Activated CD8-positive, alpha-beta memory T cell treated with anti-CD3 and anti-CD28 coated beads, Interleukin-2, amount 50 U/mL, for 48 hours (primary cell): ENCODE measurements around the gene UBE2U.
"Not testable (repeated sequence)": the region's sequence is repeated elsewhere in the genome, so short reads cannot be mapped to it uniquely, and the experiment has no call there.

Source experiments
- DNase-seq: peaks from one replicate; pipeline ENCODE4 v3.0.0-alpha.2; 2020

Gene UBE2U

DNA sequence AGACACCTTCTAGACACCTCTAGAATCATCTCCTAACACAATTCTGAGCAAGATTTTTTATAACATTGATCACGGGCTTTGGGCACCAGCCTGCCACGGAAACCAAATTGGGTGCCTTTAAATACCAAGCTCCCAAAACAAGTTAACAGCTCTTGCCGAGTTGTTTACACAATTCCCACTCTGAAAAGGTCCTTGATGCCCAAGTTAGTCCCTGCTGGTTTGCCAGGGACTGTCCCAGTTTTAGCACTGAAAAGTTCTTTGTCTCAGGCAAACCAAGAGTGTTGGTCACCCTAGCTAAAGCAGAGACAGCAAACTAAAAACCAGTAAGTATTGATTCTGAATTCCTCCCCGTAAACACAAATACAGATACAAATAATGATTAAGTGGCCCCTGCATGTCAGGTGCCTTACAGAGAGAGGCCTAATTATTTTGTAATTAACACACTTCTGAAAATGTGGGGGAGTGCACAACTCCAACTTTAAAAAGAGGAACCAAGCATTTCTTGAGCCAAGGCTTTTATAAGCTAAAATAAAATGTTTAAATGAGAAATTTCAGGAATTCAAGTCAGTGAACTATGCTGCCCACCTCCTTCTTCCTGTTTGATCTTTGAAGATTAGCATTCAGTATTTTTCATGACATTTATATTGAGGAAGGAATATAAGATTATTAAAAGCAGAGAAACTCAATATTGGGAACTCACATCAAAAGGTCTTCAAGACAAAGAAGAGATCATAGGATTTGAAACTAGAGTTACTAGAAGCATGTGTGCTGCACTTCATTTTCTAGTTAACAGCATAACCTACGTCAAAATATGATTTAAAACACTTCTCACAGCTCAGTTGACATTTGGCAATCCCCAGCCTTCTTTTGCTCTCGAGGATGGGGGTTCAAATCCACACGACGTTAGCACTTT, 9.0 kb upstream of the UBE2U start:
- no peak for DNase-seq

DNA sequence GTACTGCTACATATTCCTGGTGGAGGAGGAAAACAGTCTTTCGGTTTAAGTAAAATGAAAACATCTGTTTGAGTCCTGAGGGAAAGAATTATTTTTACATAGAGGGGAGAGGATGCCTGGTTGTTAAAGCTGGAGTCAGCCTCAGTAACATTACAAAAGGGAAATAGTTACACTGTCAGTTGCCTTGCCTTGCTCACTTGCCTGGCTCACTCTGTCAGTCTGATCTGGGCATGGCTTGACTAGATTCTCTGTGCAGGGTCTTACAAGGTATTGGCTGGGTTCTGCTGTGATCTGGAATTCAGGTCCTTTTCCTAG, 8.4 kb upstream of the UBE2U start:
- no peak for DNase-seq

DNA sequence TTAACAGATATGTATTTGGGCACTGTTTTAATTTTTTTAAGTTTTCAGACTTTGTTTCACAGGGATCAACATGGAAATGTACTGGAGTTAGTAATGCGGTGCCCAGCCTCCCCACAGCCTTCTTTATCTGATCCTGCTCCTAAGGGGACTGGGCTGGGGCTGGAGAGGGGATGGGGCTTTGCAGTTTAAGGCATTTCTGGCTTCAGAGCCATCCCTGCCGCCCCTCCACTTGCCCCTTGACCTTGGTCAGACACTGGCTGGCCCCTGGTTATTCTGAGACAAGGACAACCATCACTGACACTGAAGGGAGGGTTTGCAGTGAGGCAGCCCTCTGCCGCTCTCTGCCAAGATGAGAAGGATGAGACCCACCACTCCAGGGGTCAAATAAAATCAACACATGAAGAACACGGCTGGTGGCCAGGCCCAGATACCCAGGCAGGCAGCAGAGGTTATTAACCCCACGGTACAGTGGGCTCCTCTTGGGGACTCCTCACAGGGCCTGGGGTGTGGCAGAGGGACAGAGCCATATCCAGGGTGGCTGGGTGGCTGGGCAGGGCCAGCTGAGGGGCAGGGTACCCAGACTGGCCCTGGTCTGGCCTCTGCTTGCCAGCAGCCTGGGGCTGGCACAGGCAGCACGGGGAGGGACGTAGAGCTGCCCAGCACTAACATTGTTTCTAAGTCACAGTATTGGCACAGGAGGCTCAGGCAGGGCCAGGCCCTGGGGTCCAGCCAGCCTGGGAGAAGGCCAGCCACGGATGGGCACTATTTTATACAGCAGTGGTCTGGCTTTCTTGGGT, 7.2 kb upstream of the UBE2U start:
- DNase-seq: no peak

DNA sequence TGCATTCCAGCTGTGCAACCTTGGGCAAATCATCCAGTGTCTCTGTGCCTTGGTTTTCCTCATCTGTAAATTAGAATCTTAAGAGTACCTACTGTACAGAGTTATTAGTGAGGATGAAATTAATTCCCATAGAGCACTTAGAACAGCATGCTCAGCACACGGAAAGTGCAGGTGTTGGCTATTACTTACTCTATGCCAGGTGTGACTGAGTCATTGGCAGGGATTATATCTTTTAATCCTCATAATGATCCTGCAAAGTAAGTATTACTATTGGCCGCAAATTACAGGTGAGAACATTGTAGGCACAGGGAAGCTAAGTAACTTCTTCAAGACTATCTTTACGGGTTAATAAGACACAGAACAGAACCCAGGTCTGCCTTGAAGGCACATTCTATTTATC, 6.3 kb upstream of the UBE2U start:
- DNase-seq: no peak

DNA sequence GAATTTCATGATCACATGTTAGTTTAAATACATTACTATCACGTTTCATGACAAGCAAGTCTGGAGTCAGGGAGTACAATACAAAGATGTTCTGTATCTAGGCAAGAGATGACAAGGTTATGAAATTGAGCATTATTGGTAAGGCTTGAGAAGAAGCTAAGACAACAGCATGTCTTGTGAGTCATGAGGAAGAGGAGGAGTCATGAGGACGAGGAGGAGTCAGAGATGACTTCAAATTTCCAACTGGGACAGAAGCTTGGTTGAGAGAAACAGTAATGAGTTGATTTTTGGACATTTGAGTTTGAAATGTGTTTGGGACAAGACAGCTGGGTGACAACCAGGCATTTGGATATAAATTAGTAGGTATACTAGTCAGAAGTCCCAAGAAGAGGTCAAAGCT, 4.3 kb upstream of the UBE2U start:
- DNase-seq: no peak

DNA sequence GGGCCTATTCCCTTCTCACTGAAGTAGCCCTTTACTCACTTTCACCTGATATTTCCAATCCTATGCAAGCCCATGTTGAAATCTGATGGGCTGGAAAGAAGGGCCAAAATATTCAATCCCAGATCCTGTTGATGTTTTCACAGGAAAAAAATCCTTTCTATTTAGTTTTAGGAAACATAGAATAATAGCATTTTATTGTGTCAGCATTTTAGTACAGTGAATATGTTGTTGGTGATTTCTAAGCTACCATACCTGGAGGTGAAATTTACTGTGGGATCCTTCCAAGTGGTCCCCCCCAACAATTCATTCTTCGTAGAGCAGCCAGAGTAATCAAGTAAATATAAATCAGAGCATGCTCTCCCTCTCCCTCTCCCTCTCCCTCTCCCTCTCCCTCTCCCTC, 3.4 kb upstream of the UBE2U start:
- no peak for DNase-seq

DNA sequence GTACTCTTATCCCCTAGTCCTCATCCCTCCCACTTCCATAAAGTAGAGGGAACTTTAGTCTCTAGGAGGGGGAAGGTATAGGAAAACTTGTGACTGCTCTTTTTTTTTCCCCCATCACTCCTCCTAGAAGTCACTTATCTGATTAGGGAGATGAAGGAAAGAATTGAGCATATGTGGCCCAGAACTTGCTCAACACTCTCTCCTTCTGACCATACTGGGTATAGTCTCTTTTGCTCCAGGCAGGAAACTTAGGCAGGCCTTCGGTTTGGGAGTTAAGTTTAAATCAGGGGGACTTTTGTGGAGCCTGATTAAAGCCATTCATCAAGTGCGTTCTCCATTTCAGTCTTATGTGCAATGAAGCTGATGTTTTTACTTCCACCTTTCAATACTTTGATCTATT, 5.8 kb downstream of the UBE2U start:
- no peak for DNase-seq

DNA sequence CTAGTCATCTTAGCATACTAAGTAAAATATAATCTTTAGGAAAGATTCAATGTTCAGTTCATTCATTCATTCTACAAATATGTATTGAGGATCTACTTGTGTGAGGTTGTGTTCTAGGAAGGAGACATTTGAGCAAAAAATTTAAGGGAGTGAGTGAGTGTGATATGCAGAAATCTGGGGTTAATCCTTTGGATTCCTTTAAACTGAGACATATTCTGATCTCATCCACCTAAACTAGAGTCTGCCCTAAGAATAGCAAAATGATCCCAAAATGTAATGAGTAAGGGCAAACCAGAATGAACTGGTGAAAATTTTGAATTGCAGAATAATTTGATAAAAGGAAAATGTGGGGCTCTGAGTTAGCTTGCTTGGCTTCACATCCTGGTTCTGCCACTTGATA, 8.6 kb downstream of the UBE2U start:
- no peak for DNase-seq

DNA sequence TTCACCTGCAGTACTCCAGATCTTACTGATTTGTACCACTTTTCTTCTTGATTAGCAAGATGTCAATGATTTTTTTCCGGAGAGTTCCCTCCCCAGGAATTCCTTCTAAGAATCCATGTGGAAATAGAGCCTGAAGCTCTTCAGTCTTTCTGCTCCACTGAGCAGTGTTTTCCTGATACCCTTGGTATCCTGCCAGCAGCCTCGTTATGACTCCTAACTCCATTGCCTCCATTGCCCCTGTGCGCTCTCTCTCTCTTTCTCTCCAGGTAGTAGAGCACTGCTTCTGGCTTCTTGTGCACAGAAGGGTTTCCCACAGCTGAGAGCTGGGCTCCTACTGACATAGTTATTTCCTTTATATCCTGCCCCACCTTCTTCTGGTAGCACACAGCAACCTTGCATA, 12.2 kb downstream of the UBE2U start:
- no peak for DNase-seq

DNA sequence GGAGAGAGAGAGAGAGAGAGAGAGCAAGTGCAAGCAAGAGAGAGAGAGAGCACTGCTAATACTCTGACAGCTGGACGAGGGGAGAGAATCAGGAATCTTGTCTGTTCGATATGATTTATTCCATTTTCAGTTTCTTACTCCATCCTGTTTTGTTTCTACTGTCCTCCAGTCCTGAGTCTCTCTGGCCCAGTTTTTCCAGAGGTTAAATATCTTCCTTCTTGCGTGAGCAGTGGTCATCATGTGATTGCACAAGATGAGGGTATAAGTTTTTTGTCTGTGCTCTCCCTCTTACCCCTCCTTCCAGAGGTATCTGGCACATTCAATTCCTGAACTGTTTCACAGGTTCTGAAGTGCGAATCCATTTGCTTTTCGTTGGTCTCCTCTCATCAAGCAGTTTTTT, 16.8 kb downstream of the UBE2U start:
- DNase-seq: no peak

DNA sequence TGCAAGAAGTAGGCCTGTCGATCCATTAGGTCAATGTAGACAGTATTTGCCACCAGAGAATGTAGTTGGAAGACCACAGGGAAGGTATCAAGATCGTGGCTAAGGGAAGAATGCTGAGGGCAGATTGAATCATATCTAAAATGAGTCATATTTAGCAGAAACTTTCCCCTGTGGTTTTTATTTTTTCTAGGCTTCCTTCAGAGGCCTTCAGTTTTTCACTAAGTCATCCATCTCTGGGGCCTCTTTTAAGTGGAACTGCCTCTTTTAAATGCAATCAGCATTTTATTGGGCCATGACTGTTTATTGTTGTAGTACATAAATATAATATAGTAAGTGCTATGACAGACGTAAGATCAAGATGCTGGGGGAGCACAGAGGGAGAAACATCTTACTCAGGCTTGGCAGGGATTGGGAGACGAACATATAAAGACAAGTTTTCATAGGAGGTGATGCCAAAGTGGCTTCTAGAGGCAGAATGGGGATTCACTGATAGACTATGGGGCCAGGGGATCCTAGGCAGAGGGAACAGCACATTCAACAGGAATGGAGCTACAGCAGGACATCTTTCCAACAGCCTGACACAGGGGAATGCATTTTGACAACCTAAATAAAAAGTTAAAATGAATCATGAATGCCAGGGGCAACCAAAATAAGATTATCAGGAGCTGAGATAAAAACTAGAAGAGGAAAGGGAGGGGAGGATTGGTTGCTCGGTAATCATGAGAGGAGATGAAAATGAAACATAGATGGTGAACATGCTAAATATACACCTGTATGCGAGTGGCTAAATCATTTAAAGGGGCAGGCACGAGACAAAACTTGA, 20.1 kb downstream of the UBE2U start:
- no peak for DNase-seq

DNA sequence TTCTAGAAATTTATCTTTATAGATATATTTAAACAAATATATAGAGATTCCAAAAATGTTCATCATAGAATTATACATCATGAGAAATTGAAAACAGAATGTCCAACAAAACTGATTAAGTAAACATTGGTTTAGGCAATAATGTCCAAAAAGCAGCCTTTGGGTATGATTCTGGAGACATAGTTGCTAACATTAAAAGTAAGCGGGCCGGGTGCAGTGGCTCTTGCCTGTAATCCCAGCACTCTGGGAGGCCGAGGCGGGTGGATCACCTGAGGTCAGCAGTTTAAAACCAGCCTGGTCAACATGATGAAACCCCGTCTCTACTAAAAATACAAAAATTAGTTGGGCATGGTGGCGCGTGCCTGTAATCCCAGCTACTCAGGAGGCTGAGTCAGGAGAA, 20.8 kb downstream of the UBE2U start:
- DNase-seq: not testable (repeated sequence)

DNA sequence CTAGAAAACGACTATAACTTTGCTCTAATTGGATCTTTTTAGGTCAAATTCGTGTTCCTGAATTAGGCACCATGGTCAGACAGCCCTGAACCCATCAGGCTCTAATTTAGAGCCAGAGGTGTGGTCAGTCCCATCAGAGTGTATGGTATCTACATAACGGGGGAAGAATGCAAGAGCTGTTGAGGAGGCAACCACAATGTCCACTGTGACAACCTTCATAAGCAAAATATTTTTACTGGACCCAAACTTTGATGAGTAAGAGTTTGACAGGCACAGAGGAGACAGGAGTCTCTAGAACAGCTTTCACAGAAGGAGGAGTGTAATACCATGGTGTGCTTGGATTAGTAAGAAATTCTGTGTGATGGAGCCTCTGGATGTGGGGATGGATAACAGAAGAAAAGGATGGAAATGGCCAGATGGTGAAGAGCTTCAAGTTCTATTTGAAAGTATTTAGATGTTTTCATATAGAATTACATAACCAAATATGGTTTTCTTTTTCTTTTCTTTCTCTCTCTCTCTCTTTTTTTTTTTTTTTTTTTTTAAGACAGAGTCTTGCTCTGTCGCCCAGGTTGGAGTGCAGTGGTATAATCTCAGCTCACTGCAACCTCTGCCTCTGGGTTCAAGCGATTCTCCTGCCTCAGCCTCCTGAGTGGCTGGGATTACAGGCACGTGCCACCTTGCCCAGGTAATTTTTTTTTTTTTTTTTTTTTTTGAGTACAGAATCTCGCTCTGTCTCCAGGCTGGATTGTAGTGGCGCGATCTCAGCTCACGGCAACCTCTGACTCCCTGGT, 24.9 kb downstream of the UBE2U start:
- DNase-seq: no peak

DNA sequence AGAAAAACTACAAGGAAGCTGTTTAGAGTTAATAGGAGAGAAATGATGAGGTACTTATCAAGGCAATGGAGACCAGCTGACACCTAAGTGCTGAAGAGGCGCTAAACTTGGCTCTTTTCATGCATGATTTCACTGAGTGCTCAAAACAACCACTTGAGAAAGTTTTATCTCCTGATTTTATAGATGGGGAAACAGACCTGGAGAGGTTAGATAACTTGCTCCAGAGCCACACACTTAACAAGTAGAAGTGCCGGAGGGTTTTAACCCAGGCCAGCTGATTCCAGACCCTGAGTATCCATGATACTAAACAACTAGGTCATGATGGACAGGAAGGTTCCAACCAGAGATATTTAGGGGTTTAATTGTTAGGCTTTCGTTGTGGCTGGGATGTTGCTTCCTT, 25.9 kb downstream of the UBE2U start:
- no peak for DNase-seq

DNA sequence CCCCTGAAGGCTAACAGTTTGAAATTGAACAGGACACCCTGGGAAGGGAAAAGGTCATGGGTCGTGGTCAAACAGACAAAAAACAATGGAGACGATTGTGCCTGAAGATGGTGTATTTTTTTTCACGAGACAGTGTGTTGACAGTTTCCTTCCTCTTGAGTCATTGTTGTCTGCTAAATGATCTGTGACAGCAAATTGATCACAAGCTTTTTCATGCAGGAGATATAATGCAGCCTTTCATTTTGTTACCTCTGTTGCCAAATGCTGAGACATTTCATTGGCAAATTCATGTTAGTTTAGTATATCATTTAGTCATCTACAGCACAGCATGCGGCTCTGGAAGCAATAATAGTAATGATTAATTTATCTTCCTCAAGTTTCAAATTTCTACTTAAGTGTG, 27.7 kb downstream of the UBE2U start:
- DNase-seq: no peak

DNA sequence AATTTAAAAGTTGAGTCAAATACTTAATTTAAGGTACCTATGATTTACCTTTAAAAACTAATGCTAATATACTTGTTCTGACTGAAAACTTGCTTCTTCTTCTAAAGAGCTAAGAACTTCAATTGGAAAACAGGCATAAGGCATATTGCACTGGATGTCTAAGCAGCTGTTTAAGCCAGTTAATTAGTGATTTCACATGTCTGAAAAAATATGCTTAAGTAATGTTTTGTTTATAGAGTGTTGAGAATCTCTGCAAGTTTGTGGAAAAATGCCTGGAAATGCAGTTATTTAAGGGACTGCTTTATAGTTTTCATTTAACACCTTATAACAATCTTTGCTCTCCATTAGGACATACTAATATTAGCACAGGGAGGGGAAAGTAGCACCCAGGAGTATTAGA, 28.2 kb downstream of the UBE2U start:
- DNase-seq: no peak

DNA sequence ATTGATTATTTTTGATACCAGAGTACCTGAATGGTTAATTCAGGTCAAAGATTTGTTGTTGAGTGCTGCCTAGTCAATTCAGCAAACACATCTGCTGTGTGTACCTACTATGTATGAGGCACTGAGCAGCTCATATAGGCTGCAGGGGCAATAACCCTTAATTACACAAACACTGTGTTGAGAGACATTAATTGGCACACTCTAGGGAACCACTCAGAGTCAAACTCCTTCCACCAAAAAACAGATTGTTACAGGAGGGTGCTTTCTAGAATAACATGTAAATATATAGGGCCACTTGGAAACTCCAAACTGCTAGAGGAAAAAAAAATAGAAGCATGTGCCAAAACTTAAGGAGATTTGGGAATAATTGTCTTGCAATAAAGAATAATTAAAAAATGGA, 31.3 kb downstream of the UBE2U start:
- DNase-seq: no peak

DNA sequence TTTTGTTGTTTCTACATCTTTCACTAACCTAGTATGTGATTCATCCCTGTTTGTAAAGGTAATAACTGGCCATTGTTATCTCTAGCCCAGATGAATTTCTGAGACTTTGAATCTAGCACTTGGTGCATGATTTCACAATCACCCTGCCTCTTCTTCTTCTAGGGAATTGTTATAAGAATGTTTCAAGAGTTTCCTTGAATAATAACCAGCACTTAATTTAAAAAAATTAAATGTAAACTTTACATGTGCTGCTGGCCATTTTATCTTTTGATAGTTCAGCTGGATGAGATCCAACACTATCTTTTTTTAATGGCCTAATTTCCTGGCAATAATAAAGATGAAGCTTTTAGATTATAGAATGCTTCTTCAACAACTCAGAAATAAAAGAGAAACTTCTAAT, 31.8 kb downstream of the UBE2U start:
- DNase-seq: no peak

DNA sequence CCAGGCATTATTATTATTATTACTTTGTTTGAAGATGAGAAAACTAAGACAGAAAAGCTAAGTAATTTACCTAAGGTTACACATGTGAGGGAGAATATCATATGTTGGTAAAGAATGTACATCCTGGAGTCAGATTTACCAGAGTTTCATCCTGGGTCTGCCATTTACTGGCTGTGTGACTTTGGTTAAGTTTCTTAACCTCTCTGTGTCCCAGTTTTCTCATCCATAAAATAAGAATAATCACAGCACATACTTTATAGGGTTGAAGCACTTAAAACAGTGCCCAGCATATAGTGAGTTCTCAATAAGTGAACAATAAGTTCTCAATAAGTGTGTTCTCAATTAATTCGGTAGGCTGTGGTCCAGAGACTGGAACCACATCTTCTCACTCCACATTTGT, 32.5 kb downstream of the UBE2U start:
- DNase-seq: no peak

DNA sequence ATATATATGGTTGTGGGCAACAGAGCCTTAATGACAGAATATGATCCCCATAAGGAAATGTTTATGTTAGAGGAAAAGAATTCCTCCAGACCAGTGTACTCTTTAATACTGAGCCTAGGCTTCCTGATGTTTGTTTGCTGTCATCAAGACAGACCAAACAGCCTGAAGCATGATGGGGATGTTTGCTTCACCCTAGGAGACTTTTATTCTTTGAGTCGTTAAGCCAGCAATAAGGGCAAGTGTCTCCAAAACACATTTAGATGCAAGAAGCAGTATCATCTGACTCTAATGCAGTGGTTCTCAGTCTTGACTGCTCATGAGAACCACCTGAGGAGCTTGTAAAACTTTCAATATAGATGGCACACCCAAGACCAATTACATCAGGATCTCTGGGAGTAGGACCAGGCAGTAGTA, 33.1 kb downstream of the UBE2U start:
- no peak for DNase-seq

DNA sequence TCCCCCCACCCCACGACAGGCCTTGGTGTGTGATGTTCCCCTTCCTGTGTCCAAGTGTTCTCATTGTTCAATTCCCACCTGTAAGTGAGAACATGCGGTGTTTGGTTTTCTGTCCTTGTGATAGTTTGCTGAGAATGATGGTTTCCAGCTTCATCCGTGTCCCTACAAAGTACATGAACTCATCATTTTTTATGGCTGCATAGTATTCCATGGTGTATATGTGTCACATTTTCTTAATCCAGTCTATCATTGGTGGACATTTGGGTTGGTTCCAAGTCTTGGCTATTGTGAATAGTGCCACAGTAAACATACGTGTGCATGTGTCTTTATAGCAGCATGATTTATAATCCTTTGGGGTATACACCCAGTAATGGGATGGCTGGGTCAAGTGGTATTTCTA, 36.1 kb downstream of the UBE2U start:
- not testable (repeated sequence) for DNase-seq

DNA sequence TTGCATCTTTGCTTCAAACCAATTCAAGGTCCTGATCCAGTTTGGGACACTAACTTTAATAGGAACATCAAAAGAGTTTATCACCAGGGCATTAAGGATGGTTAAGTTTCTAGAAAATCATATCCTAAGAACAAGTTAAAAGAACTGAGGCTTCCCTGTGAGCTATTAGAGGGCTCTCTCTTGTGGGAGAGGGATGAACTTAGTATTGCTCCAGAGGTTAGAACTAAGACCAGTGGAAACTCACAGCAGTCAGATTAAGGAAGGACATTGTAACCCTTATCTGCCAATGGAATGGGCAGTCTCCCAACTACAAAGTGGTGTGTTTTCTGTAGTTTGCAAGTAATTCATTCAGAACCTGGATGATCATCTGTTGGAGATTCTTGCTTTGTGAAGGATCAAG, 36.8 kb downstream of the UBE2U start:
- DNase-seq: no peak

DNA sequence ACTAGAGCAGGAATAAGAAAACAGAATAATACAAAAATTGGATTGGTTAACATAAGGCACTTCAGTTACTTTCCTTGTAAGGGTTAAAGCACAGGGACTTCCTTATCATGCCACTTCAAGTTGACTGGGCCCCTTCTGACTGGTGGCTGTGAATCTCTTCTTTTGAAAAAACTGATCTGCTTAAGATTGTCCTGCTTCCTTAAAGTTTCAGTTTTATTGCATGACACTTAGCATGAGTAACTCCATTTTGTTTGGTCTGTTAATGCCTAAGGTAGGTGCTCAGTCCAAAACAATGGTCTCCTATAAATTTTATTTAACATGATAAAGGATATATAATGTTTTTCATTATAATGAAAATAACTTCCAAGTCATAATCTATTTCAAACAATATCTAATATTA, 37.6 kb downstream of the UBE2U start:
- no peak for DNase-seq
